Measurements from ENCODE around the gene SPATA4. TPM values are rescaled to one million over a fixed set of nuclear protein-coding genes. Genes with fewer than 3 reads are reported as not detected.

Gene SPATA4
- total and polyA plus RNA-seq, 2 of the 4 experiments (the other 2 are of a cell fraction): under 0.01 to 0.09 TPM

- no peak for TF ChIP-seq CTCF (conservative IDR thresholded peaks at IDR 0.05; ENCODE audit: low read depth, low read length)
- no peak for TF ChIP-seq MAFK (IDR thresholded peaks at IDR 0.05; ENCODE audit: low read depth, low read length)
Measured at GRCh38 chr4:176195184-176195978, at the start of gene SPATA4 (continued).

- Histone ChIP-seq H3K56ac (ENCODE audit: extremely low read depth, insufficient read depth, low read length) (no peak overlapping the region), H3K4me1 (ENCODE audit: control insufficient read depth, insufficient read depth, low read length) (peaks cover 3% of the 10 kb centered on the region; the same call in 1 of the 2 replicates), H2BK120ac (ENCODE audit: low read depth, low read length) (no peak overlapping the region), H2BK5ac (ENCODE audit: low read depth, low read length, poor library complexity, severe bottlenecking) (no peak overlapping the region), H2BK15ac (ENCODE audit: low read depth, low read length) (no peak overlapping the region), H4K20me1 (ENCODE audit: insufficient read depth, low read length) (no peaks in the 10 kb centered on the region), H3K9me1 (ENCODE audit: insufficient read depth, low read length) (no peaks in the 10 kb centered on the region), H3K14ac (replicated peaks; ENCODE audit: low read depth, low read length) (no peak overlapping the region), H2AFZ (replicated peaks; ENCODE audit: low read length, poor library complexity) (no peak overlapping the region), H3K79me1 (ENCODE audit: low read depth in 1 of 2, low read length in 2 of 2) (no peaks in the 10 kb centered on the region), H3K9ac (ENCODE audit: low read depth, low read length) (no peak overlapping the region), H3K4ac (ENCODE audit: low read depth, low read length) (no peak overlapping the region), H3K18ac (ENCODE audit: low read depth, low read length) (no peak overlapping the region), H3K23ac (ENCODE audit: low read depth, low read length) (no peak overlapping the region), H3K27me3 (ENCODE audit: control insufficient read depth, insufficient read depth, low read length) (no peaks in the 10 kb centered on the region), H3K4me3 (ENCODE audit: insufficient read depth, low read depth, low read length) (no peak overlapping the region), H4K5ac (ENCODE audit: low read depth, low read length) (no peak overlapping the region), H2AK5ac (ENCODE audit: low read depth, low read length) (no peak overlapping the region), H3K27ac (ENCODE audit: insufficient read depth, low read length) (no peak overlapping the region), H4K91ac (ENCODE audit: insufficient read depth, low read depth, low read length) (no peak overlapping the region), H2BK20ac (ENCODE audit: low read depth, low read length) (no peak overlapping the region), H2AK9ac (replicated peaks; ENCODE audit: low read depth, low read length, poor library complexity) (no peak overlapping the region), H3K36me3 (ENCODE audit: control insufficient read depth, insufficient read depth, low read length) (no peaks in the 10 kb centered on the region), H3K9me3 (ENCODE audit: control insufficient read depth, insufficient read depth, low read length) (no peaks in the 10 kb centered on the region), H4K8ac (ENCODE audit: low read depth in 2 of 2, low read length in 2 of 2) (no peak overlapping the region), H3K4me2 (ENCODE audit: low read depth, low read length) (no peak overlapping the region)
- in situ Hi-C loops (cut with MboI; ENCODE audit: low sequenced_read_pairs) (no loop called here), intact Hi-C loops (cut with micrococcal nuclease) (no loop called here), dilution Hi-C loops (cut with HindIII; ENCODE audit: low sequenced_read_pairs, unreplicated experiment) (no loop called here)
- POLR2A ChIA-PET (ENCODE audit: unreplicated experiment): interaction anchor here (0.6 kb wide), 1 partner anchor 9 kb away, joined by 3 read pairs; no protein-coding TSS in a partner anchor
- BruUV-seq (replicated peaks): no TSS peak
- DNase-seq (no peak), ATAC-seq (ENCODE audit: low read depth) (no peak)
- no CpG with 5 or more reads among the region's 1 CpG for WGBS, 2 experiments (ENCODE audit: extremely low coverage in 2 of 2, insufficient read length in 1 of 2)
- CTCF ChIA-PET: no interaction called here
- TF ChIP-seq FOS (IDR thresholded peaks at IDR 0.05; ENCODE audit: low read depth, low read length): no peak
- TF ChIP-seq CTCF (conservative IDR thresholded peaks at IDR 0.05; ENCODE audit: low read depth, low read length): no peak
- no peak for TF ChIP-seq MAZ (IDR thresholded peaks at IDR 0.05; ENCODE audit: borderline replicate concordance, low read depth, low read length)
- no peak for TF ChIP-seq BHLHE40 (IDR thresholded peaks at IDR 0.05; ENCODE audit: low read depth, low read length)
- no peak for TF ChIP-seq SMC3 (IDR thresholded peaks at IDR 0.05; ENCODE audit: low read depth, low read length)
- TF ChIP-seq CHD1 (IDR thresholded peaks at IDR 0.05; ENCODE audit: low read depth, low read length): no peak
- no peak for TF ChIP-seq RCOR1 (IDR thresholded peaks at IDR 0.05; ENCODE audit: insufficient replicate concordance, low read length)
- TF ChIP-seq MXI1 (IDR thresholded peaks at IDR 0.05; ENCODE audit: borderline replicate concordance, low read depth, low read length): no peak
- TF ChIP-seq CEBPB (IDR thresholded peaks at IDR 0.05; ENCODE audit: low read depth, low read length): no peak
Measured at GRCh38 chr4:176242764-176243347, 47.5 kb upstream of the SPATA4 start.
